ENCODE results near the gene F8.
A peak's percentile ranks its signal among the peaks of the same experiment; 100 is the strongest.
"Not testable (repeated sequence)": the region's sequence is repeated elsewhere in the genome, so short reads cannot be mapped to it uniquely, and the experiment has no call there.

Gene F8

DNA sequence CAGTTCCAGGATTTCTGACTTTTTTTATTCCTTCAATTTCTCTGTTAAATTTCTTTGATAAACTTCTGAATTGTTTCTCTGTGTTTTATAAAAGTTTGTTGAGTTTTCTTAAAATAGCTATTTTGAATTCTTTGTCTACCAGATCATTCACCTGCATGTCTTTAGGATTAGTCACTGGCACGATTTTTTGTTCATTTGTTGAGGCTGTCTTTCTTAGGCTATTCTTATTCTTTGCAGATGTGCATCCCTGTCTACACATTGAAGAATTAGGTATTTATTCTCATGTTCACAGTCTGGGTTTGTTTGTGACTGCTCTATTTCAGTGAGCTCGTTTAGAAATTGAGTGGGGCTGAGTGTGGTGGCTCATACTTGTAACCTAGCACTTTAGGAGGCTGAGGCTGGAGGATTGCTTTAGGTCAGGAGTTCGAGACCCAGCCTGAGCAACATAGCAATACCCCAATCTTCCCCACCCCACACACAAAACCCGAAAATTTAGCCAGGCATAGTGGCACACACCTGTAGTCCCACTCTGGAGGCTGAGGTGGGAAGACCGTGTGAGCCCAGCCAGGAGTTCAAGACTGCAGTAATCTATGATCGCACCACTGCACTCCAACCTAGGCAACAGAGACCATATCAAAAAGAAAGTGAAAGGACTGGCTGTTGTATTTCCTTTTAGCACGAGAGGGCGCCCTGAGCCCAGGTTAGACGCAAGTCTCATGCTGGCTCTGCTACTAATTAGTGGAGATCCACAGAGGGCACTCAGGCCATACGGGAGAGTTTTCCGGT is 42.0 kb downstream of the F8 start:
- peak; percentile 41 for FAIRE-seq

DNA sequence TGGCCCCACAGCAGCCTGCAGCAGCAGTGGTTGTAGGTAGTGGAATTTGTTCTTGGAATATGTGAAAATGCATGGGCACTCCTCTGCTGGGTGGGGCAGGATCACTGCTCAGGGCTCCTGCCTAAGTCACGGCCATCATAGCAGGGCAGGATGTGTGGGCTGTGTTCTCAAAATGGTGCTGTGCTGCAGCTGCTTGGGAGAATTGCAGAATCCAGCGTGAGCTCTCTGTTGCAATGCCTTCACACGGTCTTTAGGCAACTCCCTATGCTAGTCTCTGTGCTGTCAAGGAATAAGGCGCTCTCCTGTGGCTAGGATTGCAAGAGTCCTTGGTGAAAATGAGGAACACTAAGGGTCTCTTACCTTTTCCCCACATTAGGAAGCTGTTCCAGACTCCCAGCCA is 42.9 kb downstream of the F8 start:
- FAIRE-seq: no peak

DNA sequence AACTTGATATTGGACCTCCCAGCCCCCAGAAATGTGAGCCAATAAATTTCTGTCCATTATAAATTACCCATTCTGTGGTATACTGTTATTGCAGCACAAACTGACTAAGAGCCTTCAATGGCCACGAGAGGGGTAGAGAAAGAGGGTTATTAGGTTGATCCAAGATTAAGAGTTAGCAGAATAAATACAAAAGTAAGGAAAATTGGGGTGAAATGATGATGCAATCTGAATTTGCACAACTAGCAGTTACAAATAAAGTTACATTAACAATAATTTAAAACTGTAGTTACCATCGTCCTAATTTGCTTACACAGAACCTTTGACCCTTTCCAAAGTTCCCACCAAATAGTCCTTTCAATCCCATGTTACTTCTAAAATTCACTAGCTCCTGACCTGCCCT is 54.2 kb downstream of the F8 start:
- FAIRE-seq: no peak

DNA sequence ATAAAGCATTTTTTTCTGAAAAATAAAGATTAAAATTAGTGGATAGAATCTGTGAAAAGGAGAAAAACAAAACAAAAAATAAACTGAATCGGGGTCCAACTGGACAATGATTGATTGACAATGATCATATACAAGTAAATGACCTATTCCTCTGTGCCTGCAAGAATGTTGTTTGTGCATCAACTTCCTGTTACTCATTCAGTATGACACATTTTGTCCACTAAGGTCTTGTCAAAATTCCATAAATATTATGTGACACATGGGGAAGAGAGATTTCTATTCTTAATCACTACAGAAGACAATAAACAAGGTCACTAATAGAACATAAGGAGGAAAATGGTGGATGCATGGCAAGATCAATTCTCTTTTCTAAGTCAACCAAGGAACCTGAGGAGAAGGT is 54.9 kb downstream of the F8 start:
- no peak for FAIRE-seq

DNA sequence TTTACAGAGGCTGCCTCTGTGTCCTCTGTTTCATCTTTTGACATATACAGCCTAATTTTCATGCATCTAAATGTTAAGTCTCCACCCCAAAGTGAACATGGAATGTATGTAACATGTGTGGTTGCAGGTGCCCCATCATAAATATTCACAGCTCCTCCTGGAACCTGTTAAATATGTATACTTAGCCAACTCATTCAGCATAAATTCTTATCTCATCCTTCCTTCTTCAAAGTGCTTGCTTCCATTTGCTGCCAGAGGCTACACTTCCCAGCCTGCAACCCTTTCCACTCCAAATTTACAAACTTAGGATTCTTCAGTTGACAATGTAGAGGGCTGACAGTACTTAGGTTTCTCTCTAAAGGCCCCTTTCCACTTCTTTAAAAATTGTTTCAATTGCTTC is 60.6 kb downstream of the F8 start:
- FAIRE-seq: no peak

DNA sequence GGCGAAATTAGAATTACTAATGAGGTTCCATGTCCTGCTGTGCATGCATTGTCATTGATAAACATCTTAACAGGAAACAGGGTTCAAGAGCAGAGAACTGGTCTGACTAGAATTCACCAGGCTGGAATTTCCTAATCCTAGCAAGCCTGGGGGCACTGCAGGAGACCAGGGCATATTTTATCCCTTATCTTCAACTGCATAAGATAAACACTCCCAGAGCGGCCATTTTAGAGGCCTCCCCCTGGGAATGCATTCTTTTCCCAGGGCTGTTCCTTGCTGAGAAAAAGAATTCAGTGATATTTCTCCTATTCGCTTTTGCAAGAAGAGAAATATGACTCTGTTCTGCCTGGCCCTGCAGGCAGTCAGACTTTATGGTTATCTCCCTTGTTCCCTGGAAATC is 66.7 kb downstream of the F8 start:
- not testable (repeated sequence) for FAIRE-seq

DNA sequence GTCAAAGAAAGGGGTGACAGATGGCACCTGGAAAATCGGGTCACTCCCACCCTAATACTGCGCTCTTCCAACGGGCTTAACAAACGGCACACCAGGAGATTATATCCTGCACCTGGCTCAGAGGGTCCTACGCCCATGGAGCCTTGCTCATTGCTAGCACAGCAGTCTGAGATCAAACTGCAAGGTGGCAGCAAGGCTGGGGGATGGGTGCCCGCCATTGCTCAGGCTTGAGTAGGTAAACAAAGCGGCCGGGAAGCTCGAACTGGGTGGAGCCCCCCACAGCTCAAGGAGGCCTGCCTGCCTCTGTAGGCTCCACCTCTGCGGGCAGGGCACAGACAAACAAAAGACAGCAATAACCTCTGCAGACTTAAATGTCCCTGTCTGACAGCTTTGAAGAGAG is 83.3 kb downstream of the F8 start:
- not testable (repeated sequence) for FAIRE-seq

DNA sequence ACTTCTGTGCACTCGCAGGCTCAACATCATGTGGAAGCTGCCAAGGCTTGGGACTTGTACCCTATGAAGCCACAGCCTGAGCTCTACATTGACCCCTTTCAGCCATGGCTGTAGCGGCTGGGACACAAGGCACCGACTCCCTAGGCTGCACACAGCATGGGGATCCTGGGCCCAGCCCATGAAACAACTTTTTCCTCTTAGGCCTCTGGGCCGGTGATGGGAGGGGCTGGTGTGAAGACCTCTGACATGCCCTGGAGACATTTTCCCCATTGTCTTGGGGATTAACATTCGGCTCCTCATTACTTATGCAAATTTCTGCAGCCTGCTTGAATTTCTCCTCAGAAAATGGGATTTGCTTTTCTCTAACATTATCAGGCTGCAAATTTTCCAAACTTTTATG is 97.8 kb downstream of the F8 start:
- FAIRE-seq: not testable (repeated sequence)

DNA sequence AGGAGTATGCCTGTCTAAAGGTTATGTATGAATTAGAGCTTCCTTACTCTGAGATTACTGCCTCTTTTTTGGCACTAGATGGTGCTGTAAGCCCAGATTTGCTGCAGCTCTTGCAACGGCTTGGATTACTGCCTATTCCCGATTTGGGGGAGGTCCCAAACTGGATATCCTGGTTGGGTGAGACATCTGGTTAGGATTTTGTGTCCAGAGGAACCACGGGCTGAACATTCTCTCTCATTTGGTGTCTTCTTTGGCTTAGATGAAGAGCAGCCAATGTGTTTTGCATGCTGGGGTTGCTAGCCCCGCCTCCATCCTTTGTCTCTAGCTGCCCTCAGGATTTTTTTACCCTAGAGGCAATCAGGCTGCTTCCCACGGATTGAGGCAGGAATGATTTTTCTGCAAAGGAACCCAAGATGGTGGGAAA is 104.5 kb downstream of the F8 start:
- peak; percentile 95 for FAIRE-seq

DNA sequence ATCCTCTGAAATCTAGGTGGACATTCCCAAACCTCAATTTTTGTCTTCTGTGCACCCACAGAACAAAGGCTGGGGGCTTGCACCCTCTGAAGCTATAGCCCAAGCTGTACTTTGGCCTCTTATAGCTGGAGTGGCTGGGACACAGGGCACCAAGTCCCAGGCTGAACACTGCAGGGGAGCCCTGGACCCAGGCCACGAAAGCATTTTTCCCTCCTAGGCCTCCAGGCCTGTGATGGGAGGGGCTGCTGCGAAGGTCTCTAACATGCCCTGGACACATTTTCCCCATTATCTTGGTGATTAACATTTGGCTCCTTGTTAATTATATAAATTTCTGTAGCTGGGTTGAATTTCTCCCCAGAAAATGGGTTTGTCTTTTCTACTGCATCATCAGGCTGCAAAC is 108.5 kb downstream of the F8 start:
- no peak for FAIRE-seq

DNA sequence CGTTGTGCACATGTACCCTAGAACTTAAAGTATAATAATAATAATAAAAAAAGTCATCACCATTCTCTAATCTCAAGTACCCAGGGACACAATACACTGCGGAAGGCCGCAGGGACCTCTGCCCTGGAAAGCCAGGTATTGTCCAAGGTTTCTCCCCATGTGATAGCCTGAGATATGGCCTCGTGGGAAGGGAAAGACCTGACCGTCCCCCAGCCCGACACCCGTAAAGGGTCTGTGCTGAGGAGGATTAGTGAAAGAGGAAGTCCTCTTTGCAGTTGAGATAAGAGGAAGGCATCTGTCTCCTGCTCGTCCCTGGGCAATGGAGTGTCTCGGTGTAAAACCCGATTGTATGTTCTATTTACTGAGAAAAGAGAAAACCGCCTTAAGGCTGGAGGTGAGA is 112.0 kb downstream of the F8 start:
- FAIRE-seq: not testable (repeated sequence)

DNA sequence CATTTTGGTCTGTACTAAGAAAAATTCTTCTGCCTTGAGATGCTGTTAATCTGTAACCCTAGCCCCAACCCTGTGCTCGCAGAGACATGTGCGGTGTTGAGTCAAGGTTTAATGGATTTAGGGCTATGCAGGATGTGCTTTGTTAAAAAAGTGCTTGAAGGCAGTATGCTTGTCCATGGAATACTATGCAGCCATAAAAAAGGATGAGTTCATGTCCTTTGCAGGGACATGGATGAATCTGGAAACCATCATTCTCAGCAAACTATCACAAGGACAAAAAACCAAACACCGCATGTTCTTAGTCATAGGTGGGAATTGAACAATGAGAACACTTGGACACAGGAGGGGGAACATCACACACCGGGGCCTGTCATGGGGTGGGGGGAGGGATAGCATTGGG is 112.5 kb downstream of the F8 start:
- FAIRE-seq: not testable (repeated sequence)

DNA sequence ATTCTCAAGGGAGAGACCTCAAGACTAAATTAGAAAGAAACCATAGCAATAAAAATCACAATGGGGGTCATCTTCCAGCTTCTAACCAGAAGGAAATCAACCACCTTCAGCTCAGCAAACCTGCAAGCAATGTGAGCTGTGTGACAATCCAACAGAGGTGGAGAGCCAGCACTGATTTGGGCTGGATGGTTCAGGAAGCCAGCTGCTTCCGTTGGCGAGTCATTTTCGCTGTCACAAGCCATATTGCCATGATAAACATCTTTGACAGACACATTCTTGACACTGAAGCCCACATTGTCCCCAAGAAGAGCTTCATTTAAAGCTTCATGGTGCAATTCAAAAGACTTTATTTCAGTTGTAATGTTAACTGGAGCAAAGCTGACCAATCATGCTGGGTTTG is 113.7 kb downstream of the F8 start:
- FAIRE-seq: no peak

DNA sequence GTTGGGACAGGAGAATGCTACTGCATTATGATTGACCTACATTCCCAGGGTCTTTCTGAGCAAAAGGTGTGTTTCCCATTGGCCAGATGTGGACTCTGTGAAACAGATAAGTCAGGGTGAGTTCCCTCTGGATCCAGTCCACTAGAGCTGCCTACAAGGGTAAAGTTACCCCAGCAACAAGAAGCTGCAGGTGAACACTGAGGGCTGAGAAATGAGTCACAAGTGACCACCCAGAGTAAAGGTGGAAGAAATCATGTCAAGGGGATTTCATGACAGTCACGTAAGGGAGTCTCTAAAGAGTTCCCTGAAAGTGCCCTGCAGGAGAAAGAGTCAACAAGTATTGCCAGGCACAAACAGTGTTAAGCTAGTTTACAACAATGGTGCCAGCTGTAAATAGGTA is 120.1 kb downstream of the F8 start:
- no peak for FAIRE-seq

DNA sequence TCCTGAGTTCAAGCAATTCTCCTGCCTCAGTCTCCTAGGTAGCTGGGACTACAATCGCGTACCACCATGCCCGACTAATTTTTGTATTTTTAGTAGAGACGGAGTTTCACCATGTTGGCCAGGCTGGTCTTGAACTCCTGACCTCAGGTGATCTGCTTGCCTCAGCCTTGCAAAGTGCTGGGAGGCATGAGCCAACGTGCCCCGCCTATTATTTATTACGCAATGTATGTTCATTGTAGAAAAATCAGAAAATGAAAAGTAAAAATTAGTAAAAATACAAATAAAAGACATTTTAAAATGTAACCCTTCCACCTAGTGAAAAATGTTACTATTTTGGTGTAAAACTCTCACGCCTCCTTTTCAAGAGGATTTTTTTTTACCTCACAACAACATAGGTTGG is 122.2 kb downstream of the F8 start:
- no peak for FAIRE-seq

DNA sequence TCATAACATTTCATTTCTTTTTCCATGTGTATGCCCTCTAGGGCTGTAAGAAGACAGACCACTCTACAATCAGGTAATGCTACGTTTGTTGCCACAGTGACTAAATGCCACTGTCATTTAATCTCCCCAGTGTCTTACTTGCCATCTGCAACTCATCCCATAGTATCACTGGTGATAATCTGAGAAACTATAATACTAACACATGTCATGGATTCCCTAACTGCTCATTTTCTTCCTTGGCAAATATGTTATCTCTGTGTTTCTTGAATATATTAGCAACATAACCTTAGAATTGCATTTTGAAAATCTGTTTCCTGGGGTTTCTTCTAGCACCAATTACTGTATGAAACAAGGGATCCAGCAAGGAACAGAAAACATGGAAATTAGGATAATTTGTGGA is 130.2 kb downstream of the F8 start:
- FAIRE-seq: no peak

DNA sequence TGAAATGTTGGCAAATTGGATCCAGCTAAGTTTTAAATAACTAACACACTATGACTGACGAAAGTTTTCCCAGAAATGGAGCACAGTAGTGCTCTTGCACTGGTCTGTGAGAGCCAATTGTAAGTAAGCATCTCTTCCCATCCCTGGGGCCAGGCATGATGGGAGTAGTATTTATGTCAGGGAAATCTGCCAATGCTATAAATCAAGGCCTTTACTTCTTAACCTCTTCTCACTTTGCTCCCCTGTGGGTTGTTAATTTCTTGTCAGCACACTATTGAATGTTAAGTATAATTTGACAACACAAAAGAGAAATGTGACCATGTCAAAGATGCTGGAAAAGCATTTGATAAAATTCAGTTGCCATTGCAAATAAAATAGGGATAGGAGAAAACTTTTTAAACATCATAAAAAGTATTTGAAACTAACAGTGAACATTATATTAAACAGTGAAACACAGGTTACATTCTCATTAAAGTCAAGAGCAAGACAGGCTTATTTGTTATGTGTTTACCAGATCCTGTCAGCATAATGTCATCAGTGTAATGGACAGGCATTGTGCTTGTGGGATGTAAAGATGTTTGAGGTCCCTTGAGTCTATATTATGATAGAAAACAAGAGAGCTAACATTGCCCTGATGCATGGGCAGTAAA is 131.4 kb downstream of the F8 start:
- FAIRE-seq: no peak

DNA sequence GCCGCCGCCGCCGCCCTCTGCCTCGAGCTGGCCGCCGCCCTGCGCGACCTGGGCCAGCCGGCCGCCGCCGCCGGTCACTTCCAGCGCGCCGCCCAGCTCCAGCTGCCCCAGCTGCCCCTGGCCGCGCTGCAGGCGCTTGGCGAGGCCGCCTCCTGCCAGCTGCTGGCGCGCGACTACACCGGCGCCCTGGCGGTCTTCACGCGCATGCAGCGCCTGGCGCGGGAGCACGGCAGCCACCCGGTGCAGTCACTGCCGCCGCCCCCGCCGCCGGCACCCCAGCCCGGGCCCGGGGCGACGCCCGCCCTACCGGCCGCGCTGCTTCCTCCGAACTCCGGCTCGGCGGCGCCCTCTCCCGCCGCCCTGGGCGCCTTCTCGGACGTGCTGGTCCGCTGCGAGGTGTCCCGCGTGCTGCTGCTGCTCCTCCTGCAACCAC is 135.7 kb downstream of the F8 start:
- not testable (repeated sequence) for FAIRE-seq

DNA sequence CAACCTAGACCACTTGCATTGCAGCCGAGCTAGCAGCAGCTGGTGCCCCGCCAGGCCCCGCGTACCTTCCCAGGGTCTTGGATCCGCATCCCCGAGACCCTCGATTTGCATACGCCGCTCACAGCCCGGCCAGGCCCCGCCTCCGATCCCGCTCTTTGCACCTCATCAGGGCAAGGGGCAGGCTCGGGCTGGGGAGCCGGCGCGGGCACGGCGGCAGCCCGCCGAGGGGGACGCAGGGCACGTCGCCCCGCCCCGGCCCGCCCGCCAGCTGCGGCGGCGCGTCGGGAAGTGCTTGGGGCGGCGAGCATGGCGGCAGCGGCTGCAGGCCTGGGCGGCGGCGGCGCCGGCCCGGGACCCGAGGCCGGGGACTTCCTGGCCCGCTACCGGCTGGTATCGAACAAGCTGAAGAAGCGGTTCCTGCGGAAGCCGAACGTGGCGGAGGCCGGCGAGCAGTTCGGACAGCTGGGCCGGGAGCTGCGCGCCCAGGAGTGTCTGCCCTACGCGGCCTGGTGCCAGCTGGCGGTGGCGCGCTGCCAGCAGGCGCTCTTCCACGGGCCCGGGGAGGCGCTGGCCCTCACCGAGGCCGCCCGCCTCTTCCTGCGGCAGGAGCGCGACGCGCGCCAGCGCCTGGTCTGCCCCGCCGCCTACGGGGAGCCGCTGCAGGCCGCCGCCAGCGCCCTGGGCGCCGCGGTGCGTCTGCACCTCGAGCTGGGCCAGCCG is 136.3 kb downstream of the F8 start, which contains the start of gene F8A1:
F8A1 (plus strand) TSS at position 287 of the 720 bp plus-strand sequence; CDS start at position 307, 20 bp downstream.
- not testable (repeated sequence) for FAIRE-seq

DNA sequence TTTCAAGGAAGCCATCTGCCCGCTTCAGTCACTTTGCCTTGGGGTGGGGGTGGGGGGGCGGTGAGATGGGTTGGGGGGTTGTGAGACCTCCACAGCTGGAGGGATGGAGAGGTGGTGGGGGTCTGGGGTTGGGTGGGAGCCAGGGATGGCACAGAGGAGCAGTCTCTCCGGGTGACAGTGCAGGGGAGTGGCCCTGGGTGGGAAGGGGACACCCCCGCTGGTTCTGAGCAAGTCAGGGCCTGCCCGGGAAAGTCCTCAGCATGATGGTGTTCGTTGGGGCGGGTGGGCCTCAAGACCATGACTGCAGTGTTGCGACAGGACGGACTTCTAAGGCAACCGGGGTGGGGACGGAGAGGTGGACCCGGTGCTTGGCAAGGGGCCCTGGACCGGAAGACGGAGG is 137.0 kb downstream of the F8 start:
- not testable (repeated sequence) for FAIRE-seq

DNA sequence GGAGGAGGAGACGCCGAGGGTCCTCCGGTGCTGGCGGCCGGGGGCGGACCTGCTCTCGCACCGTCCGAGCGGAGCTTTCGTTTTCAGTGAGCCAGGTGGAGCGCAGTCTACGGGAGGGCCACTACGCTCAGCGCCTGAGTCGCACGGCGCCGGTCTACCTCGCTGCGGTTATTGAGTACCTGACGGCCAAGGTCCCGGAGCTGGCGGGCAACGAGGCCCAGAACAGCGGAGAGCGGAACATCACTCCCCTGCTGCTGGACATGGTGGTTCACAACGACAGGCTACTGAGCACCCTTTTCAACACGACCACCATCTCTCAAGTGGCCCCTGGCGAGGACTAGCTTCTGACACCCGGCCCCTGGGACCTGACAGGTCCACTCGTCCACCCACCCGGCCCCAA is 137.5 kb downstream of the F8 start:
- not testable (repeated sequence) for FAIRE-seq

DNA sequence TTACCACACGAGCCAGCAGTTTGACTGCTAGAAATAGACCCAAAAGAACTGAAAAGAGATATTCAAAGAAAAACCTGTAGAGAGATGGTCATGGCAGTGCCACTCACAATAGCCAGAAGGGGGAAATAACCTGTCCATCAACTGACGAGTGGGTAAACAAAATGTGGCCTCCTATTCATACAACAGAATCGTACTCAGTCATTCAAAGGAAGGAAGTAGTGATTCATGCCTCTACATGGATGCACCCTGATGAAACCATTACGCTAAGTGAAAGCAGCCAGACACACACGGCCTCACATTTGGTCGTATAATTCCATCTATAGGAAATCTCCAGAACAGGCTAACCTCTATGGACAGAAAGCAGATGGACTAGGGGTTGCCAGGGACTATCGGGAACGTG is 138.5 kb downstream of the F8 start:
- FAIRE-seq: not testable (repeated sequence)

DNA sequence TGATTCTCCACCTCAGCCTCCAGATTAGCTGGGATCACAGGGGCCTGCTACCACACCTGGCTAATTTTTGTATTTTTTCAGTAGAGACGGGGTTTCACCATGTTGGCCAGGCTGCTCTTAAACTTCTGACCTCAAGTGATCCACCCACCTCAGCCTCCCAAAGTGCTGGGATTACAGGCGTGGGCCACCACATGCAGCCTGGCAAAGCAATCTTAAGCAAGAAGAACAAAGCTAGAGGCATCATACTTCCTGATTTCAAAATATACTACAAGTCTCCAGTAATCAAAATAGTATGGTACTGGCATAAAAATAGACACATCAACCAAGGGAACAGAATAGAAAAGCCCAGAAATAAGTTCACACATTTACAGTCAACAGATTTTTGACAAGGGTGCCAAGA is 149.2 kb downstream of the F8 start:
- no peak for FAIRE-seq

DNA sequence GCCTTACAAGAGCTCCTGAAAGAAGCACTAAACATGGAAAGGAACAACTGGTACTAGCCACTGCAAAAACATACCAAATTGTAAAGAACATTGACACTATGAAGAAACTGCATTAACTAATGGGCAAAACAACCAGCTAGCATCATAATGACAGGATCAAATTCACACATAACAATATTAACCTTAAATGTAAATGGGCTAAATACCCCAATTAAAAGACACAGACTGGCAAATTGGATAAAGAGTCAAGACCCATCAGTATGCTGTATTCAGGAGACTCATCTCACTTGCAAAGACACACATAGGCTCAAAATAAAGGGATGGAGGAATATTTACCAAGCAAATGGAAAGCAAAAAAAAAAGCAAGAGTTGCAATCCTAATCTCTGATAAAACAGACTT is 154.0 kb downstream of the F8 start:
- FAIRE-seq: not testable (repeated sequence)

Measured in islet of Langerhans (tissue), 1 donor.